ENCODE results near the gene ATRX. TPM values are rescaled to one million over a fixed set of nuclear protein-coding genes. Genes with fewer than 3 reads are reported as not detected.
A peak's percentile ranks its signal among the peaks of the same experiment; 100 is the strongest.

The ATRX gene
- total RNA-seq, 1 experiment from 2014 or later = 93.3 TPM

DNA sequence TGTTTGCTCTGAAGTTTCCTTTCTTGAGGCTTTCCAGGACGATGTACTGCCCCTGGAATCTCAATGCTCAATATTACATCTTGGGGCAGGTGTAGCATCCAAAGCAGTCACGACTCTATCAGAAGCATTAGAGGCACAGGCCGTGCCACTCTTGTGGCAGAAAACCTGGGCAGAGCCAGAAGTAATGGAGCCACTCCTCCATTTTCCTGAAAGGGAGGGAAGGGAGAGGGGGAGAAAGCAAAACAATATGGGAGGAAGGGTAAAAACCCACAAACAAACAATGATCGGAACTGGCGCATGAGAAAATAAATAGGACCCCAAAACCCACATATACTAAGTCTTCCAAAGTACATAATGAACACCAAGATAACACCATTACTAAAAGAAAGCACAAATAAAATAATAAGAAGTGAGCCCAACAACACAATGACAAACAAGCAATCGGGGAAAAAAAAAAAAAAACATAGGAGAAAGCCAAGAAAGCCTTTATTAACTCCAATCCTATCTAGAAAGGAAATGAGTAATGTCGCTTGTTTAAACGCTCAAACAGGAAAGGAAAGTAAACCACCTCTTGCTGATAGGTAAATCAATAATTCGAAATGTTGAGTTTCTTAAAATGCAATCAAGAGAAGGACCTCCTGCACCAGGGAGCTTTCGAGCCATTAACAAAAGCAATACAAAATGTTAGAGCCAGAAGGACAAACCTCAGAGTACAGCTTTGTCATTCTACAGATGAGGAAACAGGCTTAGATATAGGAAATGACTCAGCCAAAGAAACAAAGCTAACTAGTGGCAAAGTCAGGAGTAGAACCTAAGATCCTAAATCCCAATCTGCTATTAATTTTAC, 117.4 kb downstream of the ATRX start:
- Histone ChIP-seq H3K4me2 (no peak overlapping the region), H3K36me3 (ENCODE audit: low read depth) (no peaks in the 10 kb centered on the region), H3K9me2 (ENCODE audit: insufficient read depth) (no peaks in the 10 kb centered on the region), H3K4me3 (no peak overlapping the region), H3K9me3 (ENCODE audit: insufficient read depth, low read depth) (no peaks in the 10 kb centered on the region), H3K4me1 (replicated peaks; ENCODE audit: insufficient read depth) (no peaks in the 10 kb centered on the region), H3K27me3 (ENCODE audit: insufficient read depth, low read depth) (no peaks in the 10 kb centered on the region), H3K27ac (peak overlapping the region; percentile 30; the same call in 1 of the 2 replicates), H4K20me1 (ENCODE audit: insufficient read depth) (no peaks in the 10 kb centered on the region), H3K79me2 (ENCODE audit: low read depth) (no peaks in the 10 kb centered on the region), H3F3A (ENCODE audit: insufficient read depth, low read depth) (no peaks in the 10 kb centered on the region), H2AFZ (no peak overlapping the region)
- no peak for DNase-seq
- TF ChIP-seq EZH2 (IDR thresholded peaks at IDR 0.05; ENCODE audit: low read depth) = no peak
- intact Hi-C loops (cut with micrococcal nuclease; ENCODE audit: unreplicated experiment) = no loop called here
- BruUV-seq (replicated peaks) = no TSS peak
- ChIA-PET POLR2A (ENCODE audit: unreplicated experiment) (interaction anchor here (0.7 to 0.9 kb wide), 3 partner anchors 118 to 275 kb away, joined by 3 to 13 read pairs (median 5); partner anchors contain the start of gene COX7B), CTCF (interaction anchor here (0.7 kb wide), 1 partner anchor 78 kb away, joined by 5 read pairs; no protein-coding TSS in a partner anchor)

DNA sequence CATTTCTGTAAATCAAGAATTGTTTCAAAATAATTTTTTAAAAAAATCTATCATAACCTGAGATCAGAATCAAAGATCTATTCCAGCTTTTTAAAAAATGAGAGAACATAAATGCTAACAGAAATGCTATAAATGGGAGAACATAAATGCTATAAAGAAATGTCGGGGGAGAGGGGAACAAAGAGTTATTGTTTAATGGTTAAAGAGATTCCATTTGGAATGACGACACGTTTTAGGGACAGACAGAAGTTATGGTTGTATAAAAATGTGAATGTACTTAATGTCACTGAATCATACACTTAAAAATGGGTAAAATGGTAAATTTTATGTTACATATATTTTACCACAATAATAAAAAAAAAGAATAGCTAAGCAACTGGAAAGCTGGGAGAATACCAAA, 127.1 kb downstream of the ATRX start:
- ChIA-PET CTCF (no interaction called here), POLR2A (ENCODE audit: unreplicated experiment) (no interaction called here)
- H3K4me2 ChIP-seq = no peak overlapping the region
- no peaks in the 10 kb centered on the region for H3F3A ChIP-seq (ENCODE audit: insufficient read depth, low read depth)
- H2AFZ ChIP-seq = no peak overlapping the region
- H3K79me2 ChIP-seq (ENCODE audit: low read depth) = no peaks in the 10 kb centered on the region
- H3K9me3 ChIP-seq (ENCODE audit: insufficient read depth, low read depth) = no peaks in the 10 kb centered on the region
- no peak overlapping the region for H3K27ac ChIP-seq
- BruUV-seq (replicated peaks) = no TSS peak
- no peaks in the 10 kb centered on the region for H3K27me3 ChIP-seq (ENCODE audit: insufficient read depth, low read depth)
- intact Hi-C loops (cut with micrococcal nuclease; ENCODE audit: unreplicated experiment) = no loop called here
- no peaks in the 10 kb centered on the region for H4K20me1 ChIP-seq (ENCODE audit: insufficient read depth)
- no peak for DNase-seq
- no peak overlapping the region for H3K4me3 ChIP-seq
- H3K9me2 ChIP-seq (ENCODE audit: insufficient read depth) = no peaks in the 10 kb centered on the region
- 0 out of 2 replicates have a peak, but pooled peaks cover 5% of the 10 kb centered on the region for H3K36me3 ChIP-seq (ENCODE audit: low read depth)
- no peaks in the 10 kb centered on the region for H3K4me1 ChIP-seq (replicated peaks; ENCODE audit: insufficient read depth)
- TF ChIP-seq EZH2 (IDR thresholded peaks at IDR 0.05; ENCODE audit: low read depth) = no peak
- TF ChIP-seq, protein P1, sequence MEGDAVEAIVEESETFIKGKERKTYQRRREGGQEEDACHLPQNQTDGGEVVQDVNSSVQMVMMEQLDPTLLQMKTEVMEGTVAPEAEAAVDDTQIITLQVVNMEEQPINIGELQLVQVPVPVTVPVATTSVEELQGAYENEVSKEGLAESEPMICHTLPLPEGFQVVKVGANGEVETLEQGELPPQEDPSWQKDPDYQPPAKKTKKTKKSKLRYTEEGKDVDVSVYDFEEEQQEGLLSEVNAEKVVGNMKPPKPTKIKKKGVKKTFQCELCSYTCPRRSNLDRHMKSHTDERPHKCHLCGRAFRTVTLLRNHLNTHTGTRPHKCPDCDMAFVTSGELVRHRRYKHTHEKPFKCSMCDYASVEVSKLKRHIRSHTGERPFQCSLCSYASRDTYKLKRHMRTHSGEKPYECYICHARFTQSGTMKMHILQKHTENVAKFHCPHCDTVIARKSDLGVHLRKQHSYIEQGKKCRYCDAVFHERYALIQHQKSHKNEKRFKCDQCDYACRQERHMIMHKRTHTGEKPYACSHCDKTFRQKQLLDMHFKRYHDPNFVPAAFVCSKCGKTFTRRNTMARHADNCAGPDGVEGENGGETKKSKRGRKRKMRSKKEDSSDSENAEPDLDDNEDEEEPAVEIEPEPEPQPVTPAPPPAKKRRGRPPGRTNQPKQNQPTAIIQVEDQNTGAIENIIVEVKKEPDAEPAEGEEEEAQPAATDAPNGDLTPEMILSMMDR (conservative IDR thresholded peaks at IDR 0.05) = no peak

DNA sequence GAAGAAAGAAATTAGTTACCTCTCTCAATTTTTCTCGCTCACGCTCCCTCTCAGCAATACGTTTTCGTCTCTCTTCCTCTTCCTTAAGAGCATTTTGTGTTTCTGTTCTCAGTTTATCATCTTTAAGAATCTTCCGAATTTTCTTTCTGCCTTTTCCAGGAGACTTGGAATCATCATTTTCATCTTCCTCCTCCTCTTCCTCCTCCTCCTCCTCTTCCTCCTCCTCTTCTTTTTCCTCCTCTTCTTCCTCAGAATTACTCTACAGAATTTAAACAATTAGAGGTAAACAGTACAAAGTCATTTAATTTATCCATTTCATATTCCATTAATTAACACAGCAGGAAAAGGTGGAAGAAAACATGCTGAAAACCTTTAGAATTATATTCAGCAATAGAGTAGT, 133.9 kb downstream of the ATRX start:
- Histone ChIP-seq H3K4me2 (no peak overlapping the region), H3K9me2 (ENCODE audit: insufficient read depth) (no peaks in the 10 kb centered on the region), H2AFZ (no peak overlapping the region), H3K4me3 (no peak overlapping the region), H3K27me3 (ENCODE audit: insufficient read depth, low read depth) (no peaks in the 10 kb centered on the region), H3F3A (ENCODE audit: insufficient read depth, low read depth) (no peaks in the 10 kb centered on the region), H3K4me1 (replicated peaks; ENCODE audit: insufficient read depth) (no peaks in the 10 kb centered on the region), H3K36me3 (ENCODE audit: low read depth) (peaks cover 6% of the 10 kb centered on the region), H4K20me1 (ENCODE audit: insufficient read depth) (no peaks in the 10 kb centered on the region), H3K79me2 (ENCODE audit: low read depth) (no peaks in the 10 kb centered on the region), H3K27ac (no peak overlapping the region), H3K9me3 (ENCODE audit: insufficient read depth, low read depth) (no peaks in the 10 kb centered on the region)
- TF ChIP-seq, protein P1 (conservative IDR thresholded peaks at IDR 0.05) = no peak
- TF ChIP-seq EZH2 (IDR thresholded peaks at IDR 0.05; ENCODE audit: low read depth) = no peak
- intact Hi-C loops (cut with micrococcal nuclease; ENCODE audit: unreplicated experiment) = no loop called here
- no TSS peak for BruUV-seq (replicated peaks)
- POLR2A ChIA-PET (ENCODE audit: unreplicated experiment) = no interaction called here
- no peak for DNase-seq
- CTCF ChIA-PET = no interaction called here
